Lower leg skin (tissue), 4 donors: ENCODE measurements around the gene RNLS. TPM values are rescaled to one million over a fixed set of nuclear protein-coding genes. Genes with fewer than 3 reads are reported as not detected.
"Not testable (repeated sequence)": the region's sequence is repeated elsewhere in the genome, so short reads cannot be mapped to it uniquely, and the experiment has no call there.

ENCODE experiments used
- DNase-seq, 2 donors: peaks; one replicate each; pipeline ENCODE4 v3.0.0-alpha.2; 2019; ENCODE audit warnings: low spot score in 2 of 2
- H3K4me3 ChIP-seq: fragments of 200-600 bp; sonication (generic); 2 replicates; pipeline ENCODE4 v1.5.1; 2017; ENCODE audit warnings: mild to moderate bottlenecking, low read depth; ENCODE audit not compliant: poor library complexity, severe bottlenecking
- POLR2A ChIP-seq, 2 donors: fragments of 450-650 bp; IDR thresholded peaks; one replicate each; pipeline ENCODE4 v1.6.1; 2016 to 2017; ENCODE audit warnings: antibody characterized with exemption in 2 of 2, mild to moderate bottlenecking in 1 of 2, moderate library complexity in 1 of 2
- WGBS, 2 donors: methylation state at CpG; one replicate each; pipeline ENCODE4 v1.1.5; 2018; 5-methylcytosine and 5-hydroxymethylcytosine counted together
- intact Hi-C: fragments of 100-400 bp; cut with DNase I; formaldehyde crosslinking; loops from one replicate; pipeline ENCODE4 v1.15.0; 2023; ENCODE audit warnings: low total_unique reads
- total RNA-seq, 4 donors: library from RNA; depleted of rRNA; stranded (reverse); fragments of >200 nt; gene quantifications; one replicate each; pipeline ENCODE4 v1.1.0, GENCODE V29; 2016
- TF ChIP-seq, protein P1 (sequence below), 3 donors: fragments of 450-650 bp; IDR thresholded peaks; one replicate each; pipeline ENCODE4 v1.5.1; 2016; ENCODE audit warnings: antibody characterized with exemption in 3 of 3, mild to moderate bottlenecking in 3 of 3, moderate library complexity in 2 of 3

Gene RNLS
- total RNA-seq, 4 donors from 2014 or later: 6.8 to 18.3 (median 10.9) TPM

DNA sequence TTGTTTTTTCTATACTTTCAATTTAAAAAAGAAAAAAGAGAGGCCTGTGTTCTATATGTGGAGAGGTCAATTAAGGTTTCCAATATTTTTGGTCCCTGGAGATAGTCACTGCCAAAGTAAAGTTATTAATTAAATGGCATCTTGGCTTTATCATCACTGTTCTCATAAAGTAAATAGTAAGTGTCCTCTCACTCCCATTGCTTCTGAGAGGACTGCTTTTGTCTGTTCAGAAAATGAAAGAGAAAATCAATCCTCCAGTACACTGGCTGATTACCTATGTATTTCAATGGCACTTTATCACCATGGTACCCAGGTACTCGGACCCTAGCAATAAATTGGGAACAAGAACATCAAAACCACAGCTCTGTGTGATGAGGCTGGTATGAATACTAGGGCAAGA, 94.0 kb downstream of the RNLS start:
- intact Hi-C loops: no loop called here
- H3K4me3 ChIP-seq: no peak overlapping the region
- DNase-seq: no peak
- WGBS, 2 donors: 42 to 54% methylated on average over 1 of the region's 1 CpG
- no peak for TF ChIP-seq POLR2A (IDR thresholded peaks at IDR 0.05)
- TF ChIP-seq, protein P1, sequence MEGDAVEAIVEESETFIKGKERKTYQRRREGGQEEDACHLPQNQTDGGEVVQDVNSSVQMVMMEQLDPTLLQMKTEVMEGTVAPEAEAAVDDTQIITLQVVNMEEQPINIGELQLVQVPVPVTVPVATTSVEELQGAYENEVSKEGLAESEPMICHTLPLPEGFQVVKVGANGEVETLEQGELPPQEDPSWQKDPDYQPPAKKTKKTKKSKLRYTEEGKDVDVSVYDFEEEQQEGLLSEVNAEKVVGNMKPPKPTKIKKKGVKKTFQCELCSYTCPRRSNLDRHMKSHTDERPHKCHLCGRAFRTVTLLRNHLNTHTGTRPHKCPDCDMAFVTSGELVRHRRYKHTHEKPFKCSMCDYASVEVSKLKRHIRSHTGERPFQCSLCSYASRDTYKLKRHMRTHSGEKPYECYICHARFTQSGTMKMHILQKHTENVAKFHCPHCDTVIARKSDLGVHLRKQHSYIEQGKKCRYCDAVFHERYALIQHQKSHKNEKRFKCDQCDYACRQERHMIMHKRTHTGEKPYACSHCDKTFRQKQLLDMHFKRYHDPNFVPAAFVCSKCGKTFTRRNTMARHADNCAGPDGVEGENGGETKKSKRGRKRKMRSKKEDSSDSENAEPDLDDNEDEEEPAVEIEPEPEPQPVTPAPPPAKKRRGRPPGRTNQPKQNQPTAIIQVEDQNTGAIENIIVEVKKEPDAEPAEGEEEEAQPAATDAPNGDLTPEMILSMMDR (IDR thresholded peaks at IDR 0.05): no peak

DNA sequence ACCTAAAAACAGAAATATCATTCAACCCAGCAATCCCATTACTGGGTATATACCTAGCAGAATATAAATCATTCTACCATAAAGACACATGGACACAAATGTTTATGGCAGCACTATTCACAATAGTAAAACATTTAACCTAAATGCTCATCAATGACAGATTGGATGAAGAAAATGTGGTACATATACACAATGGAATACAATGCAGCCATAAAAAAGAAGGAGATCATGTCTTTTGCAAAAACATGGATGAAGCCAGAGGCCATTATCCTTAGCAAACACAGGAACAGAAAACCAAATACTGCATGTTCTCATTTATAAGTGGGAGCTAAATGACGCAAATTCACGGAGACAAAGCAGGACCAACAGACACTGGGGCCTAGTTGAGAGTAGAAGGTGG, 96.3 kb downstream of the RNLS start:
- 97 to 100% methylated on average over 2 of the region's 2 CpGs for WGBS, 2 donors
- H3K4me3 ChIP-seq, intact Hi-C loops, DNase-seq: not testable (repeated sequence)

DNA sequence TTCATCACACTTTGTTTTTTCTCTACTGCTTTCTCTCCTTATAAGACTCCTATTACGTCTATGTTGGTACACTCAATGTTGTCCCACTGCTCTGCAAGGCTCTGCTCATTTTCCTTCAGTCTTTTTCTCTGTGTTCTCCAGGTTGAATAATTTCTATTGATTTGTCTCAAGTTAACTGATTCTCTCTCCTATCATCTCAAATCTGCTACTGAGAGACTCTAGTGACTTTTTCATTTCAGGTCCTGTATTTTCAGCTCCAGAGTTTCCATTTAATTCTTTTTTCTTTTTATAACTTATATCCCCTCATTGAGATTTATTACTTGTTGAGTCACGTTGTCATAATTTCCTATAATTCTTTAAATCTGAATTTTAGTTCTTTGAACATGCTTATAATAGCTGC, 100.9 kb downstream of the RNLS start:
- no peak for TF ChIP-seq POLR2A (IDR thresholded peaks at IDR 0.05)
- TF ChIP-seq, protein P1 (IDR thresholded peaks at IDR 0.05): no peak
- DNase-seq: no peak
- WGBS, 2 donors: 63 to 69% methylated on average over 2 of the region's 2 CpGs
- intact Hi-C loops: no loop called here
- H3K4me3 ChIP-seq: no peak overlapping the region

DNA sequence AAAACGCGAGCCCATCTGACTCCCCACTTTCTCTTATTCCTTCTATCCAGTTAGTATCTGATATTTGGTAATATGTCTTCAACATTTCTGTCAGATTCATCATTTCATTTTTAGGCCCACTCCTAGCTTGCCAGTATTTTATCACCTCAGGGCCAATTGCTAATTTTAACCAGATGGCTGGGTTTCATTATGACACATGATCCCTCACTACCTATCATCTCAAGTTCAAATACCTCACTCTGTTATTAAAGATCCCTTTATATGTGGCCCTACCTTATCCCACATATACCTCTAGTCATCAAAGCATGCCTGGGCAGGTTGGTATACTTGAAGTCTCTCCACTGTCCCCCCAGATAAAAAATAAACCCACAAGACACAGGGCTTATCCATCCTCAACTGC, 104.9 kb downstream of the RNLS start:
- no peak overlapping the region for H3K4me3 ChIP-seq
- TF ChIP-seq, protein P1 (IDR thresholded peaks at IDR 0.05): no peak
- intact Hi-C loops: no loop called here
- WGBS, 2 donors: 50 to 57% methylated on average over 2 of the region's 2 CpGs
- DNase-seq: no peak

DNA sequence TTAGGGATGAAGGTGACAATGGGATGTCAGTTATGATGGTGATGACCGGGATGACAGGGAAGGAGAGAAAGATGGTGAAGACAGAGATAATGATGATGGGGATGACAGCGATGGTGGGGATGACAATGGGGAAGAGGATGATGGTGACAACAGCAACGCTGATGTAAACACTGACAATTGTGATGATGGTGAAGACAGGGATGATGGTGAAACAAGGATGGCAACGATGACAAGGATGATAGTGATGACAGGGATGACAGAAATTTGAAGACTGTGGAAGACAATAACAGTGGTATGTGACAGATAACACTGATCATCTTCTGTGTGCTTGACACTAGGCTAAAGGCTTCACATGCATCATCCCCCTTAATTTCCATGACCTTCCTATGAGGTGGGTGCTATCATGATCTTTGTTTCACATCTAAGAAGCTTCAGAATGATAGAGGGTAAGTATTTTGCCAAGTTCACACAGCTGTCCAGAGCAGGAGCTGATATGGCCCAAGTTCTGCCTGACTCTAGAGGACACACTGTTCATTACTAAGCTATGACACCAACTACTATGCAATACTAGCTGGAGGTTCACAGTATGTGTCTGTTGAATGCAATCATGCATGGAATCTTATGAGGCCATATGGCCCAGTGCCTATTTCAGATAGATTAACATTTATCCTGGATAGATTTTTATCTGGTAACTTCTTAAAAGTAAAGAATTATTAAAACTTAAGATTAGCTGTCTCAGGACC, 105.6 kb downstream of the RNLS start:
- WGBS, 2 donors: 93 to 96% methylated on average over 4 of the region's 4 CpGs
- DNase-seq: no peak
- no peak for TF ChIP-seq POLR2A (IDR thresholded peaks at IDR 0.05)
- TF ChIP-seq, protein P1 (IDR thresholded peaks at IDR 0.05): no peak
- H3K4me3 ChIP-seq: no peak overlapping the region
- intact Hi-C loops: no loop called here

DNA sequence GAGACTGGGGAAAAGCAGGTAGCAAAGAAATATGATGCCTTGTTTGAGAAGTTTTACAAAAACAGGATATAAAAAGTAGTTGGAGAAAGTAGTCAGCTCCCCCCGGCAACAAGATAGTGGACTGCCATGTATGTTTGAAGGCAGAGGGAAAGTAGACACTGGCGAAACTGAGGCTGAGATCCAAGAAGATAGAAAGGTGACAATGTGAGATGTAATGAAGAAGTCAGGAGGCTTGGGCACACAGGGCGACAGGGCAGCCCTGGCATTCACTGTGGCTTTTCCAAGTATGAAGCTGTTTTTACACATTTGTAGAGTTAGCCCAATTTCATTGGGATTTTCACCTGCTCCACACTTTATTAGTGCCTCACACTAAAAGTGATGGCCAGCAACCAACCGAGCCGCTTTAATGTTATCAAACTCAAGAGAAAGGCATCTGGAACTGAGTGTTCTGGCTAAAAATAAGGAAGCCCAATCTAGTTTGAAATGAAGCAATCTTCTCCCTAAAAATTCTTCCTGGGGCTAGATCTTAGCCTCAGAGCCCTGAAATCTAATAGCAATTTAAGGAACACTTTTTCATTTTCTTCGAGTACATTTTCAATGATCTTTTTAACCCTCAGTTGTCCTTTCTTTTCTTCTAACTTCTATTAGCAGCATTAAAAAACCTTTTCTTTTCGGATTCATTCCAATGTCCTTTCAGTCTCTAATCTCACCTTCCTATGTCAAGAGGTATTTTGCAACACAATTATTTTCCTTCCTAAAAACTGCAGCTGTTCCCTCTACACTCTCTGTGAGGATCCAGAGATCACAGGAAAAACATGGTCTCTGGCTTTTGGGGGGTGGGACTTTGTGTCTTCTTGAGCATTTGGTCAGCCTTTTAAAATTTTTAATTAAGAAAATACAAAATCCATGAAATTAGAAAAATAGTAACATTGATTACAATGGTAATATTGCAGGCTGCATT, 108.0 kb downstream of the RNLS start:
- DNase-seq: no peak
- intact Hi-C loops: no loop called here
- WGBS, 2 donors: 69 to 72% methylated on average over 7 of the region's 7 CpGs

More for the DNA sequence above, 108.0 kb downstream of the RNLS start:
- no peak overlapping the region for H3K4me3 ChIP-seq
- TF ChIP-seq, protein P1 (IDR thresholded peaks at IDR 0.05): no peak
- no peak for TF ChIP-seq POLR2A (IDR thresholded peaks at IDR 0.05)
